GM12878 (cell line): Measurements from ENCODE around the gene LDB3. TPM values are rescaled to one million over a fixed set of nuclear protein-coding genes. Genes with fewer than 3 reads are reported as not detected.

Source experiments
- CBX3 ChIP-seq: fragments of 200-600 bp; sonication (generic); IDR thresholded peaks from 2 replicates; pipeline ENCODE4 v1.6.1; 2016; ENCODE audit warnings: low read depth, borderline replicate concordance
- CHD1 ChIP-seq: IDR thresholded peaks from 2 replicates; pipeline ENCODE4 v1.6.1; 2012; ENCODE audit warnings: low read depth, low read length, improper control_type of control experiment
- EED ChIP-seq: sonication (generic); IDR thresholded peaks from 2 replicates; pipeline ENCODE4 v1.6.1; 2016; ENCODE audit warnings: antibody characterized with exemption, low read depth
- FOXK2 ChIP-seq: fragments of 450-650 bp; IDR thresholded peaks from 2 replicates; pipeline ENCODE4 v1.6.1; 2017; ENCODE audit warnings: mild to moderate bottlenecking, moderate library complexity
- MEF2A ChIP-seq: IDR thresholded peaks from 2 replicates; pipeline ENCODE4 v1.6.1; 2011; ENCODE audit warnings: low read depth, mild to moderate bottlenecking, low read length, moderate library complexity; ENCODE audit not compliant: insufficient read depth
- MTA2 ChIP-seq: fragments of 450-650 bp; IDR thresholded peaks from 2 replicates; pipeline ENCODE4 v1.6.1; 2016; ENCODE audit warnings: low read depth, mild to moderate bottlenecking, moderate library complexity
- MYB ChIP-seq: fragments of 150-350 bp; IDR thresholded peaks from 2 replicates; pipeline ENCODE4 v1.6.1; 2014; ENCODE audit warnings: mild to moderate bottlenecking, low read depth, low read length, borderline replicate concordance
- NRF1 ChIP-seq: conservative IDR thresholded peaks from 2 replicates; pipeline ENCODE4 v1.6.1; 2011; ENCODE audit warnings: mild to moderate bottlenecking, low read depth, low read length, improper control_type of control experiment
- PAX8 ChIP-seq: fragments of 450-650 bp; IDR thresholded peaks from 2 replicates; pipeline ENCODE4 v1.6.1; 2017; ENCODE audit warnings: mild to moderate bottlenecking, moderate library complexity
- SREBF2 ChIP-seq: IDR thresholded peaks from 2 replicates; pipeline ENCODE4 v1.6.1; 2012; ENCODE audit warnings: mild to moderate bottlenecking, low read length
- SRF ChIP-seq, 2 experiments: IDR thresholded peaks; 2 replicates each; pipeline ENCODE4 v1.6.1; 2011; ENCODE audit warnings: low read depth in 2 of 2, low read length in 2 of 2, mild to moderate bottlenecking in 1 of 2, moderate library complexity in 1 of 2
- STAT1 ChIP-seq: fragments of 450-650 bp; conservative IDR thresholded peaks from 2 replicates; pipeline ENCODE4 v1.6.1; 2014; ENCODE audit warnings: antibody characterized with exemption, mild to moderate bottlenecking
- YBX1 ChIP-seq: fragments of 450-650 bp; IDR thresholded peaks from 2 replicates; pipeline ENCODE4 v1.6.1; 2016; ENCODE audit warnings: antibody characterized with exemption
- ZNF207 ChIP-seq: fragments of 450-650 bp; IDR thresholded peaks from 2 replicates; pipeline ENCODE4 v1.6.1; 2014; ENCODE audit warnings: antibody characterized with exemption, mild to moderate bottlenecking, borderline replicate concordance
- ZNF217 ChIP-seq: fragments of 450-650 bp; IDR thresholded peaks from 2 replicates; pipeline ENCODE4 v1.6.1; 2017; ENCODE audit warnings: antibody characterized with exemption, mild to moderate bottlenecking
- ZNF622 ChIP-seq: fragments of 450-650 bp; IDR thresholded peaks from 2 replicates; pipeline ENCODE4 v1.6.1; 2017; ENCODE audit warnings: mild to moderate bottlenecking, inconsistent platforms
- polyA plus RNA-seq, 11 experiments: library from polyadenylated mRNA; depleted of rRNA in 4 of 11; unstranded in 6 of 11; stranded (reverse) in 5 of 11; fragments of >200 nt; fragmentation: Nextera tagmentation in 4 of 11; fragmentation: Illumina TruSeq in 1 of 11; extraction: Ambion mirVana in 4 of 11; extraction: Trizol in 1 of 11; gene quantifications; 1 replicate in 1 of 11; 2 replicates in 10 of 11; pipeline versions ENCODE4 v1.2.1 to v1.2.3, GENCODE V29; 2011 to 2016; ENCODE audit warnings: inconsistent platforms in 2 of 11, missing spikeins in 2 of 11, low read depth in 1 of 11
- total RNA-seq, 4 experiments: library from RNA; depleted of rRNA in 3 of 4; stranded (reverse); fragments of >200 nt in 3 of 4; fragmentation: Illumina TruSeq in 1 of 4; extraction: Trizol in 1 of 4; gene quantifications; 2 replicates each; pipeline versions ENCODE4 v1.2.1 to v1.2.3, GENCODE V29; 2013 to 2021
- TF ChIP-seq, protein P1 (sequence below): fragments of 450-650 bp; IDR thresholded peaks from 2 replicates; pipeline ENCODE4 v1.6.1; 2017; ENCODE audit warnings: antibody characterized with exemption, mild to moderate bottlenecking, moderate library complexity
- TF ChIP-seq, protein P2 (sequence below): fragments of 450-650 bp; formaldehyde crosslinking; IDR thresholded peaks from 2 replicates; pipeline ENCODE4 v1.4.0; 2020; ENCODE audit warnings: mild to moderate bottlenecking, moderate library complexity
- TF ChIP-seq, protein P3 (sequence below): IDR thresholded peaks from 2 replicates; pipeline ENCODE4 v1.6.1; 2012; ENCODE audit warnings: improper control_type of control experiment, low read depth, low read length; ENCODE audit not compliant: insufficient replicate concordance
- TF ChIP-seq, protein P4 (sequence below): fragments of 450-650 bp; IDR thresholded peaks from 2 replicates; pipeline ENCODE4 v1.6.1; 2017; ENCODE audit warnings: borderline replicate concordance

LDB3 gene
- total and polyA plus RNA-seq, 10 of the 15 experiments (the other 5 are each of a cell fraction or from before 2014, with no cell fraction given), result 0.02 to 0.07 (median 0.04) TPM; not detected in 1

DNA sequence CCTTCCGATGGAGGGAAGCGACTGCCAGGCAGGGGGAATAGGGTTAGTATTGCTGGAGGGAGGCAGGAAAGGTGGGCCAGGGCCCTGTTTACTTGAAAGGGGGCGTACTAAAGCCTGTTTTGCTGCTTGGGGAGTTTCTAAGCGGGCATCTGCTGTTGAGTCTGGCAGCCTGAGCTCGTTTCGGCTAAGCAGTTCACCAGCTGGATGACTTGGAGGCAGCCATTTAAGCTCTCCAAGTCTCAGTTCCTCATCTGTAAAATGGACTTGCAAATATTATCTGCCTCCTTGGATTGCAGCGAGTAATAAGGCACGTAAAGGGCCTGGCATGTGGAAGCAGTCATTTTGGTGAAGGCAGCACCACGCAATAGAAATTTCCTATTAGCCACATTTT lies 44.0 kb downstream of the LDB3 start (continued):
- TF ChIP-seq, protein P1, sequence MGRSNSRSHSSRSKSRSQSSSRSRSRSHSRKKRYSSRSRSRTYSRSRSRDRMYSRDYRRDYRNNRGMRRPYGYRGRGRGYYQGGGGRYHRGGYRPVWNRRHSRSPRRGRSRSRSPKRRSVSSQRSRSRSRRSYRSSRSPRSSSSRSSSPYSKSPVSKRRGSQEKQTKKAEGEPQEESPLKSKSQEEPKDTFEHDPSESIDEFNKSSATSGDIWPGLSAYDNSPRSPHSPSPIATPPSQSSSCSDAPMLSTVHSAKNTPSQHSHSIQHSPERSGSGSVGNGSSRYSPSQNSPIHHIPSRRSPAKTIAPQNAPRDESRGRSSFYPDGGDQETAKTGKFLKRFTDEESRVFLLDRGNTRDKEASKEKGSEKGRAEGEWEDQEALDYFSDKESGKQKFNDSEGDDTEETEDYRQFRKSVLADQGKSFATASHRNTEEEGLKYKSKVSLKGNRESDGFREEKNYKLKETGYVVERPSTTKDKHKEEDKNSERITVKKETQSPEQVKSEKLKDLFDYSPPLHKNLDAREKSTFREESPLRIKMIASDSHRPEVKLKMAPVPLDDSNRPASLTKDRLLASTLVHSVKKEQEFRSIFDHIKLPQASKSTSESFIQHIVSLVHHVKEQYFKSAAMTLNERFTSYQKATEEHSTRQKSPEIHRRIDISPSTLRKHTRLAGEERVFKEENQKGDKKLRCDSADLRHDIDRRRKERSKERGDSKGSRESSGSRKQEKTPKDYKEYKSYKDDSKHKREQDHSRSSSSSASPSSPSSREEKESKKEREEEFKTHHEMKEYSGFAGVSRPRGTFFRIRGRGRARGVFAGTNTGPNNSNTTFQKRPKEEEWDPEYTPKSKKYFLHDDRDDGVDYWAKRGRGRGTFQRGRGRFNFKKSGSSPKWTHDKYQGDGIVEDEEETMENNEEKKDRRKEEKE, result no peak
- no peak for TF ChIP-seq MYB
- TF ChIP-seq, protein P2, sequence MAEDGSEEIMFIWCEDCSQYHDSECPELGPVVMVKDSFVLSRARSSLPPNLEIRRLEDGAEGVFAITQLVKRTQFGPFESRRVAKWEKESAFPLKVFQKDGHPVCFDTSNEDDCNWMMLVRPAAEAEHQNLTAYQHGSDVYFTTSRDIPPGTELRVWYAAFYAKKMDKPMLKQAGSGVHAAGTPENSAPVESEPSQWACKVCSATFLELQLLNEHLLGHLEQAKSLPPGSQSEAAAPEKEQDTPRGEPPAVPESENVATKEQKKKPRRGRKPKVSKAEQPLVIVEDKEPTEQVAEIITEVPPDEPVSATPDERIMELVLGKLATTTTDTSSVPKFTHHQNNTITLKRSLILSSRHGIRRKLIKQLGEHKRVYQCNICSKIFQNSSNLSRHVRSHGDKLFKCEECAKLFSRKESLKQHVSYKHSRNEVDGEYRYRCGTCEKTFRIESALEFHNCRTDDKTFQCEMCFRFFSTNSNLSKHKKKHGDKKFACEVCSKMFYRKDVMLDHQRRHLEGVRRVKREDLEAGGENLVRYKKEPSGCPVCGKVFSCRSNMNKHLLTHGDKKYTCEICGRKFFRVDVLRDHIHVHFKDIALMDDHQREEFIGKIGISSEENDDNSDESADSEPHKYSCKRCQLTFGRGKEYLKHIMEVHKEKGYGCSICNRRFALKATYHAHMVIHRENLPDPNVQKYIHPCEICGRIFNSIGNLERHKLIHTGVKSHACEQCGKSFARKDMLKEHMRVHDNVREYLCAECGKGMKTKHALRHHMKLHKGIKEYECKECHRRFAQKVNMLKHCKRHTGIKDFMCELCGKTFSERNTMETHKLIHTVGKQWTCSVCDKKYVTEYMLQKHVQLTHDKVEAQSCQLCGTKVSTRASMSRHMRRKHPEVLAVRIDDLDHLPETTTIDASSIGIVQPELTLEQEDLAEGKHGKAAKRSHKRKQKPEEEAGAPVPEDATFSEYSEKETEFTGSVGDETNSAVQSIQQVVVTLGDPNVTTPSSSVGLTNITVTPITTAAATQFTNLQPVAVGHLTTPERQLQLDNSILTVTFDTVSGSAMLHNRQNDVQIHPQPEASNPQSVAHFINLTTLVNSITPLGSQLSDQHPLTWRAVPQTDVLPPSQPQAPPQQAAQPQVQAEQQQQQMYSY (CRISPR knock-in tag), result no peak
- TF ChIP-seq ZNF217, result peak; percentile 87
- TF ChIP-seq EED, result peak; percentile 36; the same call in 1 of the 2 replicates
- TF ChIP-seq CBX3, result no peak
- TF ChIP-seq, protein P3, sequence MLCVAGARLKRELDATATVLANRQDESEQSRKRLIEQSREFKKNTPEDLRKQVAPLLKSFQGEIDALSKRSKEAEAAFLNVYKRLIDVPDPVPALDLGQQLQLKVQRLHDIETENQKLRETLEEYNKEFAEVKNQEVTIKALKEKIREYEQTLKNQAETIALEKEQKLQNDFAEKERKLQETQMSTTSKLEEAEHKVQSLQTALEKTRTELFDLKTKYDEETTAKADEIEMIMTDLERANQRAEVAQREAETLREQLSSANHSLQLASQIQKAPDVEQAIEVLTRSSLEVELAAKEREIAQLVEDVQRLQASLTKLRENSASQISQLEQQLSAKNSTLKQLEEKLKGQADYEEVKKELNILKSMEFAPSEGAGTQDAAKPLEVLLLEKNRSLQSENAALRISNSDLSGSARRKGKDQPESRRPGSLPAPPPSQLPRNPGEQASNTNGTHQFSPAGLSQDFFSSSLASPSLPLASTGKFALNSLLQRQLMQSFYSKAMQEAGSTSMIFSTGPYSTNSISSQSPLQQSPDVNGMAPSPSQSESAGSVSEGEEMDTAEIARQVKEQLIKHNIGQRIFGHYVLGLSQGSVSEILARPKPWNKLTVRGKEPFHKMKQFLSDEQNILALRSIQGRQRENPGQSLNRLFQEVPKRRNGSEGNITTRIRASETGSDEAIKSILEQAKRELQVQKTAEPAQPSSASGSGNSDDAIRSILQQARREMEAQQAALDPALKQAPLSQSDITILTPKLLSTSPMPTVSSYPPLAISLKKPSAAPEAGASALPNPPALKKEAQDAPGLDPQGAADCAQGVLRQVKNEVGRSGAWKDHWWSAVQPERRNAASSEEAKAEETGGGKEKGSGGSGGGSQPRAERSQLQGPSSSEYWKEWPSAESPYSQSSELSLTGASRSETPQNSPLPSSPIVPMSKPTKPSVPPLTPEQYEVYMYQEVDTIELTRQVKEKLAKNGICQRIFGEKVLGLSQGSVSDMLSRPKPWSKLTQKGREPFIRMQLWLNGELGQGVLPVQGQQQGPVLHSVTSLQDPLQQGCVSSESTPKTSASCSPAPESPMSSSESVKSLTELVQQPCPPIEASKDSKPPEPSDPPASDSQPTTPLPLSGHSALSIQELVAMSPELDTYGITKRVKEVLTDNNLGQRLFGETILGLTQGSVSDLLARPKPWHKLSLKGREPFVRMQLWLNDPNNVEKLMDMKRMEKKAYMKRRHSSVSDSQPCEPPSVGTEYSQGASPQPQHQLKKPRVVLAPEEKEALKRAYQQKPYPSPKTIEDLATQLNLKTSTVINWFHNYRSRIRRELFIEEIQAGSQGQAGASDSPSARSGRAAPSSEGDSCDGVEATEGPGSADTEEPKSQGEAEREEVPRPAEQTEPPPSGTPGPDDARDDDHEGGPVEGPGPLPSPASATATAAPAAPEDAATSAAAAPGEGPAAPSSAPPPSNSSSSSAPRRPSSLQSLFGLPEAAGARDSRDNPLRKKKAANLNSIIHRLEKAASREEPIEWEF, result no peak
- no peak for TF ChIP-seq NRF1
- no peak for TF ChIP-seq PAX8
- TF ChIP-seq SREBF2, result no peak
- no peak for TF ChIP-seq MEF2A
- TF ChIP-seq FOXK2, result no peak
- no peak for TF ChIP-seq ZNF622
- no peak for TF ChIP-seq CHD1
- TF ChIP-seq STAT1, result no peak
- no peak for TF ChIP-seq MTA2
- TF ChIP-seq ZNF207, result no peak
- TF ChIP-seq, protein P4, sequence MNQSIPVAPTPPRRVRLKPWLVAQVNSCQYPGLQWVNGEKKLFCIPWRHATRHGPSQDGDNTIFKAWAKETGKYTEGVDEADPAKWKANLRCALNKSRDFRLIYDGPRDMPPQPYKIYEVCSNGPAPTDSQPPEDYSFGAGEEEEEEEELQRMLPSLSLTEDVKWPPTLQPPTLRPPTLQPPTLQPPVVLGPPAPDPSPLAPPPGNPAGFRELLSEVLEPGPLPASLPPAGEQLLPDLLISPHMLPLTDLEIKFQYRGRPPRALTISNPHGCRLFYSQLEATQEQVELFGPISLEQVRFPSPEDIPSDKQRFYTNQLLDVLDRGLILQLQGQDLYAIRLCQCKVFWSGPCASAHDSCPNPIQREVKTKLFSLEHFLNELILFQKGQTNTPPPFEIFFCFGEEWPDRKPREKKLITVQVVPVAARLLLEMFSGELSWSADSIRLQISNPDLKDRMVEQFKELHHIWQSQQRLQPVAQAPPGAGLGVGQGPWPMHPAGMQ, result no peak
- TF ChIP-seq SRF (IDR thresholded peaks at IDR 0.05; ENCODE audit: low read depth in 2 of 2, low read length in 2 of 2), result no peak
- no peak for TF ChIP-seq YBX1
